ENCODE data around the gene DOCK11. TPM values are rescaled to one million over a fixed set of nuclear protein-coding genes. Genes with fewer than 3 reads are reported as not detected.

DOCK11 gene
- total RNA-seq, 4 donors from 2014 or later = 131 to 240 (median 175) TPM

DNA sequence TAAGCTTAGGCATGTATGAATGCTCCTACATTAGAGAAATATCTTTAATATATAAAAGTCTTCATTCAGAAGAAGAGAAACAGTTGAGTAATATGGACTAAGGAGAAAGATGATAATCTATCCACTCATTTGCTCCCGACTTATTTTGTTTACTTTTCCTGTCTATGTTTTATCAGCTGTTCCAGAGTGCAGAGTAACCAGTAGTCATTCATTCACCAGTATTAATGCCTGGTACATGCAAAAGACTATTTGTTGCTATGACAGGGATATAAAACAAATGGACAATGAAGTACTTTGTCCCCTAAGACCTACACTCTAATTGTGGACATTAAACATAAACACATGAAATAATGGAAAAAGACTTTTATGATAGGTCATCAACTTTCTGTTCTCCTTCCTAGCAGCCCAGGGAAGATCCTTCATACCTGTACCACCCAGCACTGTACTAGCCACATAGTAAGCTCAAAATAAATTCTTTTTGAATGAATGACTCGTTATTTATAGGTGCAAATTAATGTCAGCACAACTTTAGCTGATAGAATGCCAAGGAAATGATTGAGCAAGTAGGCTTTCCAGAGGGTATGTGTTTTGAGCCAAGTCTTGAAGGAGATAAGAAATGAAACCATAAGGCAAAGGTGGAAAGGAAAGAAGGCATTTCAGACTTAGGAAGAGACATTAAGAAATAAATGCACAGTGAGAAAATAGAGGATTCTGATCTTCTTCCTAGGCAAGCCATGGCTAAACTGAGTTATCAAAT, 186.8 kb downstream of the DOCK11 start:
- TF ChIP-seq, protein P1, sequence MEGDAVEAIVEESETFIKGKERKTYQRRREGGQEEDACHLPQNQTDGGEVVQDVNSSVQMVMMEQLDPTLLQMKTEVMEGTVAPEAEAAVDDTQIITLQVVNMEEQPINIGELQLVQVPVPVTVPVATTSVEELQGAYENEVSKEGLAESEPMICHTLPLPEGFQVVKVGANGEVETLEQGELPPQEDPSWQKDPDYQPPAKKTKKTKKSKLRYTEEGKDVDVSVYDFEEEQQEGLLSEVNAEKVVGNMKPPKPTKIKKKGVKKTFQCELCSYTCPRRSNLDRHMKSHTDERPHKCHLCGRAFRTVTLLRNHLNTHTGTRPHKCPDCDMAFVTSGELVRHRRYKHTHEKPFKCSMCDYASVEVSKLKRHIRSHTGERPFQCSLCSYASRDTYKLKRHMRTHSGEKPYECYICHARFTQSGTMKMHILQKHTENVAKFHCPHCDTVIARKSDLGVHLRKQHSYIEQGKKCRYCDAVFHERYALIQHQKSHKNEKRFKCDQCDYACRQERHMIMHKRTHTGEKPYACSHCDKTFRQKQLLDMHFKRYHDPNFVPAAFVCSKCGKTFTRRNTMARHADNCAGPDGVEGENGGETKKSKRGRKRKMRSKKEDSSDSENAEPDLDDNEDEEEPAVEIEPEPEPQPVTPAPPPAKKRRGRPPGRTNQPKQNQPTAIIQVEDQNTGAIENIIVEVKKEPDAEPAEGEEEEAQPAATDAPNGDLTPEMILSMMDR (IDR thresholded peaks at IDR 0.05; ENCODE audit: low read depth) = no peak

DNA sequence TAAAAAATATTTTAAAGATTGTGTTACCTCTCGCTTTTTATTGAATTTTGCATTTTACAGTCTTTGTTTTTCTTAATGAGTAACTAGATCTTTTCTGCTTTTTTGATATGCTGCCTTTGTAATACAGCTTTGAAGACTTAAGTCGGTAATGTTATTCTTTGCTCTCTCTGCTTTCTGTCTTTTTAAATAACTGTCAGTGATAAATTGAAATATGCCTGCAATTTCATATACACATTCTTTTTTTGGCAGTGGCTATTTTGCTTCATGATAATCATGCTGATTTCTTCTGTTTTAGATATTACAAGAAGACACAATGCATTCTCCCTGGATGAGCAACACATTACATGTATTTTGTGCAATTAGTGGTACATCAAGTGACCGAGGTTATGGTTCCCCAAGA, 189.8 kb downstream of the DOCK11 start:
- TF ChIP-seq, protein P1 (IDR thresholded peaks at IDR 0.05; ENCODE audit: low read depth) = no peak

DNA sequence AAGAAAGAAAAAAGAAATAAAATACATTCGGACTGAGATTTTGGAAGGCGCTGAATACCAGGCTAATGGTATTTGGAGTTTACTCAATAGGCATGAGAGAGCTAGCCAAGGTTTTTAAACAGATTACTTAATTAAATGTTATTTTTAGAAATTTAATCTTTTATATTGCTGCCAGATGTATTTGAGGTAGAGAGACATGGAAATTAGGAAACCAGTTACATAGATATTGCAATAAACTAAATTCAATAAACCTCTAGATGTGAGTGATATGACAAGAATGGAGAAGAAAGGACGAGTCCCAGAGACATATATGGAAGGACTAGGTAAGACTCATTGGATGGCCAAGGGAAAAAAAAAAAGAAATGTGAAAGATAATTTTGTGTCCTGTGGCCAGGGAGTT, 193.3 kb downstream of the DOCK11 start:
- TF ChIP-seq, protein P1 (IDR thresholded peaks at IDR 0.05; ENCODE audit: low read depth) = no peak

DNA sequence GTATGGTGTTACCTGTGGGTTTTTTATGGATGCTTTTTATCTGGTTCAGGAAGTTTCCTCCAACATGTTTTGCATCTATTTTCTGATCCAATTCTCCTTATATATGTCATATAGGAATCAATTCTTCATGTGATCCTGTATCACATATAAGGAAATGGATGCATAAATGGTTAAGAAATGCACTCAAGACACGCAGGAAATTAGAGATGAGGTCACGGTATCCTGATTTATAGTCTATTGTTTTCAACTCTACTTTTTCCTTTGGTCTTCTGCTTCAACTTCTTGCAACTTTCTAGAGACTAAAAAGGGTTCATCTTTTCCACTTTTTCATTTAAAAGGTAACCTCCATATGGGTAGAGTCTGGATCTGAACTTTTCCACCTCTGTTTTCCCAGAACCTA, 198.2 kb downstream of the DOCK11 start:
- TF ChIP-seq, protein P1 (IDR thresholded peaks at IDR 0.05; ENCODE audit: low read depth) = no peak

DNA sequence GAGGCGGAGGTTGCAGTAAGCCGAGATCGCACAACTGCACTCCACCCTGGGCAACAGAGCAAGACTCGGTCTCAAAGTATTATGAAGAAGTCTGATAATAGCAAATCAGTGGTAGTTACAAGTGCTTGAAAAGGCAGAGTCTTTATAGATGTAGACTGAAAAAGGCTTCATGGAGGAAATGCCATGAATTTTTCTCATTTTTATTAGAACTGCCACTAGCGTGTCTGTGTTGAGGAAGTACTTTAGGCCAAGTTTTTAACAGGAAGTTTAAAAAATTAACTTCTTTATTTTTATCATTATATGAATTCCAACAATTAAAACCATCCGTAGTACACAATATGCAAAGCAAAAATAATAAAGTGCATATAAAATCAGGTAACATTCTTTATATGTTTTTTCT, 199.0 kb downstream of the DOCK11 start:
- TF ChIP-seq, protein P1 (IDR thresholded peaks at IDR 0.05; ENCODE audit: low read depth) = no peak

DNA sequence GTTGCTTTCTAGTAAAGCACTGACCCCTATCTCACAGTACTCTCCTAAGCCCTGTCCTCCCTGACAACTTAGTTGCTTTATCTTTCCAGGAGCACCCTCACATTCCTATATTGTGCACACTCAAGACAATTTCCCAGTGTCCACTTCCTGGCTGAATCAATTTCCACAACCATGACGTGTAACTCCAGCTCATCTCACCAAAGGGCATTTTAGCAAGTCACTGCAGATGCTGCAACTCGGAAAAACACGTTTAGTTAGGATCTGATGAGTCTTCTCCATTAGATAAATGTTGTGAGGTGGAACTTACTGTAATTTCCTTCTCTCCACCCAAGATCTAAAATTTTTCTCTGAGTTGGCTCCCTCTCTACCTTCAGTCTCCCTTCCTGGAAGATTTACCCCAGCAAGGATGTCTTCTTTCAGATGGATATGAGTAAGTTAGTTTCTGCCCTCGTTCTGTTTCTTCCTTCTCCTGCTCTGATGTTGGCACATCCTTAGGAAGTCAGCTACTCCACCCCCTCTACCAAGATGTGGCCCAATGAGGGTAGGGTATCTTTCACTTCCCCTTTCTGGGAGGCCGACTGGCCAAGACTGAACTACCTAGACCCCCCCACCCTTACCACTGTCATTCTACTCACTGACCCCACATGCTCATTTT, 203.0 kb downstream of the DOCK11 start:
- TF ChIP-seq, protein P1 (IDR thresholded peaks at IDR 0.05; ENCODE audit: low read depth) = no peak

DNA sequence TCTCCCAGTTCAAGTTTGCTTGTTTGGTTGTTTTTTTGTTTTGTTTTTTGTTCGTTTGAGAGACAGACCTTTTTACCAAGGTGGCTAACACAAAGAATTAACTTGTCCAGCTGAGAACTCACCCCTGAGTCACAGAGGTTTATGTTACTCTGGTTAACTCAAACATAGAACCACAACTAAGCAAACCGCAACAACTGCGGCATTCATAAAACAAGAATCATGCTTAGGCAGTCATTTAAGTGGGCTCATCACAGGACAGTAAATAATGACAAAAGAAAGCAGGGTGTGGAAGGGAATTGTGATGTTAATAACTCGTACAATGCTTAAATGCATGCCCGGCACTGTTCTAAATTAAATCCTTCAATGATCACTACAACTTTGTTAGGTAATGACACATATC, 207.1 kb downstream of the DOCK11 start:
- TF ChIP-seq, protein P1 (IDR thresholded peaks at IDR 0.05; ENCODE audit: low read depth) = no peak

Measured in subcutaneous adipose tissue (tissue), 4 donors.